Common myeloid progenitor, CD34-positive (primary cell): ENCODE measurements around the gene SLX4IP.
A peak's percentile ranks its signal among the peaks of the same experiment; 100 is the strongest.
"Not testable (repeated sequence)": the region's sequence is repeated elsewhere in the genome, so short reads cannot be mapped to it uniquely, and the experiment has no call there.

Experiments used
- CTCF ChIA-PET: fragments of 350-600 bp; sonication (Branson Sonifier 250); formaldehyde crosslinking; loops from one replicate; lab custom pipeline; 2021; ENCODE audit warnings: antibody characterized with exemption; lab: Charles Lee
- POLR2A ChIA-PET: fragments of 350-600 bp; sonication (Branson Sonifier 250); formaldehyde crosslinking; loops from one replicate; lab custom pipeline; 2021; ENCODE audit warnings: antibody characterized with exemption; lab: Charles Lee
- DNase-seq, 3 donors: peaks; one replicate each; pipeline versions ENCODE4 v3.0.0 to v3.0.0-alpha.2; 2013
- H3K27ac ChIP-seq, 2 experiments: 1 replicate in 1 of 2; 2 replicates in 1 of 2; pipeline ENCODE4 v1.7.0; 2013; ENCODE audit warnings: inconsistent platforms in 2 of 2, low read length in 2 of 2, mild to moderate bottlenecking in 2 of 2, low read depth in 1 of 2, moderate library complexity in 1 of 2; ENCODE audit not compliant: severe bottlenecking in 2 of 2, insufficient read depth in 1 of 2, poor library complexity in 1 of 2
- H3K27me3 ChIP-seq, 5 experiments: replicated peaks in 2 of 5; 1 replicate in 3 of 5; 2 replicates in 2 of 5; pipeline versions ENCODE4 v1.6.1 to v1.7.0; 2013; ENCODE audit warnings: low read length in 4 of 5, mild to moderate bottlenecking in 2 of 5, moderate library complexity in 2 of 5, inconsistent platforms in 1 of 5; ENCODE audit not compliant: insufficient read depth in 5 of 5, control insufficient read depth in 4 of 5
- H3K36me3 ChIP-seq, 4 experiments: 1 replicate in 2 of 4; 2 replicates in 2 of 4; pipeline versions ENCODE4 v1.6.1 to v1.7.0; 2013; ENCODE audit warnings: low read length in 3 of 4, control low read depth in 1 of 4, mild to moderate bottlenecking in 1 of 4; ENCODE audit not compliant: control insufficient read depth in 4 of 4, insufficient read depth in 4 of 4
- H3K4me1 ChIP-seq, 4 experiments: 1 replicate in 3 of 4; 2 replicates in 1 of 4; pipeline versions ENCODE4 v1.6.1 to v1.7.1; 2013; ENCODE audit warnings: low read length in 3 of 4, mild to moderate bottlenecking in 3 of 4, control low read depth in 1 of 4, inconsistent platforms in 1 of 4, moderate library complexity in 1 of 4; ENCODE audit not compliant: control insufficient read depth in 4 of 4, insufficient read depth in 4 of 4; ENCODE audit errors: control extremely low read depth in 1 of 4
- H3K4me3 ChIP-seq, 7 experiments: 1 replicate in 4 of 7; 2 replicates in 3 of 7; pipeline versions ENCODE4 v1.5.1 to v1.7.0; 2013; ENCODE audit warnings: mild to moderate bottlenecking in 7 of 7, low read length in 6 of 7, moderate library complexity in 6 of 7, inconsistent platforms in 2 of 7, low read depth in 2 of 7, control low read depth in 1 of 7; ENCODE audit not compliant: insufficient read depth in 4 of 7, control insufficient read depth in 1 of 7; ENCODE audit errors: extremely low read depth in 1 of 7
- H3K9me3 ChIP-seq, 5 experiments: 1 replicate in 4 of 5; 2 replicates in 1 of 5; pipeline versions ENCODE4 v1.6.1 to v1.7.1; 2013; ENCODE audit warnings: low read length in 4 of 5, mild to moderate bottlenecking in 2 of 5, inconsistent platforms in 1 of 5, low read depth in 1 of 5, moderate library complexity in 1 of 5; ENCODE audit not compliant: control insufficient read depth in 4 of 5, insufficient read depth in 2 of 5; ENCODE audit errors: control extremely low read depth in 1 of 5
- WGBS: methylation state at CpG from one replicate; pipeline ENCODE4 v1.1.5; 2013; ENCODE audit not compliant: insufficient coverage; 5-methylcytosine and 5-hydroxymethylcytosine counted together

The SLX4IP gene

GRCh38 chr20:10604865-10605440 is 169.8 kb downstream of the SLX4IP start:
- CTCF ChIA-PET, result no interaction called here
- no peak for DNase-seq
- H3K27ac ChIP-seq, result no peak overlapping the region

GRCh38 chr20:10605547-10606195 is 170.6 kb downstream of the SLX4IP start:
- Histone ChIP-seq H3K4me3 (no peak overlapping the region), H3K27ac (no peak overlapping the region), H3K27me3 (no peaks in the 10 kb centered on the region), H3K9me3 (no peaks in the 10 kb centered on the region), H3K36me3 (peaks cover 4 to 21% (median 13%) of the 10 kb centered on the region in 4 experiments), H3K4me1 (no peaks in the 10 kb centered on the region)
- WGBS, result 100% methylated on average over 1 of the region's 3 CpGs
- no peak for DNase-seq
- POLR2A ChIA-PET, result interaction anchor here (0.6 kb wide), 1 partner anchor 924 kb away, joined by 3 read pairs; no protein-coding TSS in a partner anchor
- CTCF ChIA-PET, result no interaction called here

More at GRCh38 chr20:10604865-10605440, 169.8 kb downstream of the SLX4IP start:
- no CpG with 5 or more reads among the region's 2 CpGs for WGBS
- H3K4me3 ChIP-seq, result no peak overlapping the region
- no peaks in the 10 kb centered on the region for H3K27me3 ChIP-seq
- POLR2A ChIA-PET, result no interaction called here
- peaks cover 4 to 22% (median 13%) of the 10 kb centered on the region in 4 experiments for H3K36me3 ChIP-seq
- no peaks in the 10 kb centered on the region for H3K4me1 ChIP-seq
- no peaks in the 10 kb centered on the region for H3K9me3 ChIP-seq

- H3K4me3 ChIP-seq, result no peak overlapping the region
- ChIA-PET CTCF (interaction anchor here (0.5 to 1.7 kb wide), 4 partner anchors 14 to 596 kb away, joined by 3 to 4 read pairs (median 3); no protein-coding TSS in a partner anchor), POLR2A (no interaction called here)
- no peaks in the 10 kb centered on the region for H3K9me3 ChIP-seq
- no peak overlapping the region for H3K27ac ChIP-seq
- no peak for DNase-seq
- WGBS, result no CpG with 5 or more reads among the region's 2 CpGs
- H3K4me1 ChIP-seq, result no peaks in the 10 kb centered on the region
- H3K27me3 ChIP-seq, result no peaks in the 10 kb centered on the region
- peaks cover 3 to 15% (median 4%) of the 10 kb centered on the region in 4 experiments for H3K36me3 ChIP-seq
Observed at GRCh38 chr20:10609276-10609675, 174.2 kb downstream of the SLX4IP start.

- Histone ChIP-seq H3K9me3 (no peaks in the 10 kb centered on the region), H3K27me3 (no peaks in the 10 kb centered on the region), H3K4me3 (no peak overlapping the region), H3K4me1 (no peaks in the 10 kb centered on the region), H3K36me3 (peaks cover 0 to 14% (median 4%) of the 10 kb centered on the region in 4 experiments), H3K27ac (no peak overlapping the region)
- ChIA-PET CTCF (interaction anchor here (1.1 to 1.7 kb wide), 2 partner anchors 32 to 595 kb away, joined by 3 to 4 read pairs; no protein-coding TSS in a partner anchor), POLR2A (no interaction called here)
- DNase-seq, result no peak
Observed at GRCh38 chr20:10609770-10610169, 174.7 kb downstream of the SLX4IP start.

GRCh38 chr20:10610251-10610650 is 175.1 kb downstream of the SLX4IP start:
- no peaks in the 10 kb centered on the region for H3K4me1 ChIP-seq
- WGBS, result 100% methylated on average over 3 of the region's 5 CpGs
- no peak overlapping the region for H3K27ac ChIP-seq
- H3K36me3 ChIP-seq, result peaks cover 0 to 16% (median 4%) of the 10 kb centered on the region in 4 experiments
- H3K9me3 ChIP-seq, result no peaks in the 10 kb centered on the region
- no peaks in the 10 kb centered on the region for H3K27me3 ChIP-seq
- H3K4me3 ChIP-seq, result no peak overlapping the region
- ChIA-PET CTCF (interaction anchor here (1.7 kb wide), 1 partner anchor 33 kb away, joined by 3 read pairs; no protein-coding TSS in a partner anchor), POLR2A (no interaction called here)
- no peak for DNase-seq

- Histone ChIP-seq H3K4me3 (no peak overlapping the region), H3K27me3 (no peaks in the 10 kb centered on the region), H3K4me1 (no peaks in the 10 kb centered on the region), H3K9me3 (no peaks in the 10 kb centered on the region), H3K27ac (no peak overlapping the region), H3K36me3 (peaks cover 0 to 16% (median 4%) of the 10 kb centered on the region in 4 experiments)
- peak; percentile 3 to 34 (median 29) for DNase-seq
- POLR2A ChIA-PET, result no interaction called here
- WGBS, result 100% methylated on average over 1 of the region's 1 CpG
- CTCF ChIA-PET, result no interaction called here
Observed at GRCh38 chr20:10611357-10611756, 176.3 kb downstream of the SLX4IP start.

- POLR2A ChIA-PET, CTCF ChIA-PET, H3K27ac ChIP-seq, DNase-seq, H3K4me1 ChIP-seq, H3K9me3 ChIP-seq, H3K27me3 ChIP-seq, H3K4me3 ChIP-seq: not testable (repeated sequence)
- H3K36me3 ChIP-seq, result peaks cover 0 to 14% (median 4%) of the 10 kb centered on the region in 4 experiments
- WGBS, result 83% methylated on average over 1 of the region's 5 CpGs
Observed at GRCh38 chr20:10613426-10613825, 178.3 kb downstream of the SLX4IP start.
